B cell (primary cell): ENCODE results near the gene COL5A1.

ENCODE experiments used
- CTCF ChIP-seq: fragments of 200-600 bp; IDR thresholded peaks from one replicate; pipeline ENCODE4 v1.8.0; 2022; ENCODE audit warnings: antibody characterized with exemption, mild to moderate bottlenecking
- EZH2 ChIP-seq: IDR thresholded peaks from 2 replicates; pipeline ENCODE4 v1.6.1; 2012; ENCODE audit warnings: borderline replicate concordance, low read depth, mild to moderate bottlenecking, moderate library complexity, low read length; ENCODE audit not compliant: insufficient read depth, poor library complexity, severe bottlenecking

DNA sequence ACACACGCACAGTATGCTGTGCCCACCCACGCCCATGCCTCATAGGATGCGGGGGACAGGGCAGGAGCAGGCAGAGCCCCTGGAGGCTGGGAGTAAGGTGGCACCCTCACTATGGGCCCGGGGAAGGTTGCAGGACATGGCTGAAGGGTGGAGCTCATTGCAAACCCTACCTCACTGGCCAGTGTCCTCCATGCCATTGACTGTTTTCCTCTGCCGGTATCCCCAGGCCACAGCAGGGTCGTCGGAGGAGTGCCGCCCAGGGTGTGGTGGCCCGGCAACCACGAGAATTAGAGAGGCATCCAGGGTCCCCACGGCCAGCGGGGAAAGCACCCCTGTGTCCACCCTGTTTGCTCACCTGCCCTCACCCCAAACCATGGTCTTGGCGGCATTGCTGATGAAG is 179.3 kb downstream of the COL5A1 start:
- TF ChIP-seq CTCF (no peak), EZH2 (no peak)
